Measurements from ENCODE around the gene PPM1H. TPM values are rescaled to one million over a fixed set of nuclear protein-coding genes. Genes with fewer than 3 reads are reported as not detected.

Gene PPM1H
- total RNA-seq, 4 donors from 2014 or later = 0.46 to 3.4 (median 1.3) TPM

DNA sequence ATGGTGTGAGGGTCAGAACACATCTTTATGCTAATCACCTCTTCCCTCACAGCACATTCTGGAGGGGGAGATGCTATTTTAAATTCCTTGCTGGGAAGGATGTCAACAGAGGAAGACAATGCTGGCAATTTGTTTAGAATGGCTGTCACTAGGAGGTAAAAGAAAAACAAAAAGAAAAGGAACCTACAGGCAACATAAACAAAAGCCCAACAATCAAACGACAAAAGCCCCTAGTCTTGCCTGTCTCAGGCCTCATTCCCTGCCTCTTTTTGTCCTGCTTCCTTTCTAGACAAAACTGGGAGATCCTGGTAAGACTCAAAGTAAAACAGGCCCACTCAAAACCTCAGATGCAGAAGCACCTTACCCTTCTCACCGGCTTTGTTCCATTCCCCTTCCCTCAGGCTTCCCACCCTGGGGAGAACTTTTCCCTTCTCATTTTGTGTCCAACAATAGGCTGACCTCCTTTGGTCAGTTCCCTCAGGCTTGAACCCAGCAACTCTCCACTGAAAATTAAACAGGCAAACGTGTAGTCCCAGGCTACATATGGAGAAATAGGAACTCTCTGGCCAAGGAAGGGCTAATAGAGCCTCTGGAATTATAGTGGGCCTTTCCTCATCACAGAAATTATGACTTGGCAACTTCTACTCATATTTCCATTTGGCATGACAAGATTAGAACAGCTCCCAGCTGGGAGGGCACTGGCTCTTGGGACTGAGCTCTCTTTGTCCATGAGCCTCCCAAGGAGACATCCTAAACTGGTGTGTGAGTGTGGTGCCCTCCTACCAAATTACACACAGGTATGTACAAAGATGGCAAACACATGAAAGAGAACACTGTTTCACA is 275.3 kb downstream of the PPM1H start:
- Histone ChIP-seq H3K4me3 (no peak overlapping the region), H3K9me3 (no peaks in the 10 kb centered on the region), H3K36me3 (no peaks in the 10 kb centered on the region), H3K27ac (no peak overlapping the region), H3K27me3 (no peaks in the 10 kb centered on the region), H3K4me1 (no peaks in the 10 kb centered on the region)
- ATAC-seq (no peak), DNase-seq (no peak)
- TF ChIP-seq CTCF (IDR thresholded peaks at IDR 0.05 in 4 of 5, conservative IDR thresholded peaks at IDR 0.05 in 1 of 5) (no peak), POLR2A (IDR thresholded peaks at IDR 0.05) (no peak)
- in situ Hi-C loops (cut with MboI; ENCODE audit: low sequenced_read_pairs in 4 of 4) = no loop called here
- intact Hi-C loops (cut with DNase I; ENCODE audit: low total_unique reads) = no loop called here

DNA sequence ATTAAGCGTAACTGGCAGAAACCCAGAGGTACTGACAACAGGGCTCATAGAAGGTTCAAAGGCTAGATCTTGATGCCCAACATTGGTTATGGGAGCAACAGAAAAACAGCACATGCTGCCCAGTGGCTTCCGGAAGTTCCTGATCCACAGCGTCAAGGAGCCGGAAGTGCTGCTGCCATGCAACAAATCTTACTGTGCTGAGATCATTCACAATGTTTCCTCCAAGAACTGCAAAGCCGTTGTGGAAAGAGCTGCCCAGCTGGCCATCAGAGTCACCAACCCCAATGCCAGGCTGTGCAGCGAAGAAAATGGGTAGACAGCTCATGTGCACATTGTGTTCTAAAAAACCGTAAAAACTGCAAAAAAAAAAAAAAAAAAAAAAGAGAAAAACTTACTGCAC is 276.0 kb downstream of the PPM1H start:
- TF ChIP-seq CTCF (IDR thresholded peaks at IDR 0.05 in 4 of 5, conservative IDR thresholded peaks at IDR 0.05 in 1 of 5) = no peak
- no peak for TF ChIP-seq POLR2A (IDR thresholded peaks at IDR 0.05)

DNA sequence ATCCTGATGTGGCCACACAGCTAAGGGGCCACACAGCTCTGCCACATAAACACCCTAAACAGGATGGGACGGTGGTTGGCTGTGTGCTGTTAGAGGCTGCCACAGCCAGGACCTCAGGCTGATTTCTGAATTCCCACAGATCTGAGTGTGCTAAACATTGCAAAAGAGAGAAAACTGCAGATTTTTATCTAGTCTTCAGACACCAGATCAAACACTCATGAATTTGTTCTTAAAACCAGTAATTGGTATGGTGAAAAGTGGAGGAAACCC is 277.7 kb downstream of the PPM1H start:
- no peaks in the 10 kb centered on the region for H3K36me3 ChIP-seq
- H3K4me1 ChIP-seq = no peaks in the 10 kb centered on the region
- H3K4me3 ChIP-seq = no peak overlapping the region
- H3K27me3 ChIP-seq = no peaks in the 10 kb centered on the region
- H3K27ac ChIP-seq = no peak overlapping the region
- TF ChIP-seq CTCF (IDR thresholded peaks at IDR 0.05 in 4 of 5, conservative IDR thresholded peaks at IDR 0.05 in 1 of 5) (no peak), POLR2A (IDR thresholded peaks at IDR 0.05) (no peak)
- DNase-seq (no peak), ATAC-seq (no peak)
- in situ Hi-C loops (cut with MboI; ENCODE audit: low sequenced_read_pairs in 4 of 4) (no loop called here), intact Hi-C loops (cut with DNase I; ENCODE audit: low total_unique reads) (no loop called here)
- H3K9me3 ChIP-seq = no peaks in the 10 kb centered on the region

More for the DNA sequence above, 276.0 kb downstream of the PPM1H start:
- no peak for ATAC-seq
- intact Hi-C loops (cut with DNase I; ENCODE audit: low total_unique reads) = no loop called here
- Histone ChIP-seq H3K4me3 (no peak overlapping the region), H3K36me3 (no peaks in the 10 kb centered on the region), H3K27me3 (no peaks in the 10 kb centered on the region), H3K4me1 (no peaks in the 10 kb centered on the region), H3K27ac (no peak overlapping the region), H3K9me3 (no peaks in the 10 kb centered on the region)
- DNase-seq = no peak
- in situ Hi-C loops (cut with MboI; ENCODE audit: low sequenced_read_pairs in 4 of 4) = no loop called here

- H3K4me3 ChIP-seq = no peak overlapping the region
- H3K4me1 ChIP-seq = no peaks in the 10 kb centered on the region
- no peak for TF ChIP-seq POLR2A (IDR thresholded peaks at IDR 0.05)
- no peak for TF ChIP-seq CTCF (IDR thresholded peaks at IDR 0.05 in 4 of 5, conservative IDR thresholded peaks at IDR 0.05 in 1 of 5)
- in situ Hi-C loops (cut with MboI; ENCODE audit: low sequenced_read_pairs in 4 of 4) = no loop called here
- no peak overlapping the region for H3K27ac ChIP-seq
- no peak for ATAC-seq
- no peaks in the 10 kb centered on the region for H3K27me3 ChIP-seq
- no peaks in the 10 kb centered on the region for H3K36me3 ChIP-seq
- intact Hi-C loops (cut with DNase I; ENCODE audit: low total_unique reads) = no loop called here
- DNase-seq = no peak
- no peaks in the 10 kb centered on the region for H3K9me3 ChIP-seq
Observed at GRCh38 chr12:62656591-62657362, 278.2 kb downstream of the PPM1H start.

Data from gastrocnemius medialis (tissue), 4 donors.